GM12873 (cell line): Measurements from ENCODE around the gene KRT33A.

Experiments
- CTCF ChIP-seq: IDR thresholded peaks from 2 replicates; pipeline ENCODE4 v1.5.1; 2012; ENCODE audit warnings: low read depth, mild to moderate bottlenecking, moderate library complexity, low read length, control low read depth; ENCODE audit not compliant: insufficient read depth; ENCODE audit errors: missing control alignments

KRT33A gene

GRCh38 chr17:41333836-41334235, 16.8 kb downstream of the KRT33A start:
- no peak for TF ChIP-seq CTCF

- no peak for TF ChIP-seq CTCF
These were observed 17.5 kb downstream of the KRT33A start for GRCh38 chr17:41333098-41333497.

- TF ChIP-seq CTCF: no peak
These were observed 18.4 kb downstream of the KRT33A start for GRCh38 chr17:41332239-41332638.

- TF ChIP-seq CTCF: no peak
These were observed 19.0 kb downstream of the KRT33A start for GRCh38 chr17:41331606-41332005.

- peak; percentile 75 for TF ChIP-seq CTCF
These were observed 21.2 kb downstream of the KRT33A start for GRCh38 chr17:41329279-41329948.

GRCh38 chr17:41328207-41328606, 22.4 kb downstream of the KRT33A start:
- no peak for TF ChIP-seq CTCF

- no peak for TF ChIP-seq CTCF
These were observed 23.1 kb downstream of the KRT33A start for GRCh38 chr17:41327411-41328120.
